Fibroblast of mammary gland (primary cell): ENCODE data around the gene DNAH6.
"Not testable (repeated sequence)": the region's sequence is repeated elsewhere in the genome, so short reads cannot be mapped to it uniquely, and the experiment has no call there.

Experiments
- DNase-seq: peaks from one replicate; pipeline ENCODE4 v3.0.0-alpha.2; 2010; ENCODE audit warnings: low read depth
- H3K4me3 ChIP-seq: 2 replicates; pipeline ENCODE4 v1.5.1; 2011; ENCODE audit warnings: low read depth, mild to moderate bottlenecking, low read length, moderate library complexity; ENCODE audit not compliant: control insufficient read depth
- CTCF ChIP-seq: conservative IDR thresholded peaks from 2 replicates; pipeline ENCODE4 v1.5.1; 2011; ENCODE audit warnings: low read depth, low read length, inconsistent platforms; ENCODE audit not compliant: control insufficient read depth, insufficient read depth

DNAH6 gene

DNA sequence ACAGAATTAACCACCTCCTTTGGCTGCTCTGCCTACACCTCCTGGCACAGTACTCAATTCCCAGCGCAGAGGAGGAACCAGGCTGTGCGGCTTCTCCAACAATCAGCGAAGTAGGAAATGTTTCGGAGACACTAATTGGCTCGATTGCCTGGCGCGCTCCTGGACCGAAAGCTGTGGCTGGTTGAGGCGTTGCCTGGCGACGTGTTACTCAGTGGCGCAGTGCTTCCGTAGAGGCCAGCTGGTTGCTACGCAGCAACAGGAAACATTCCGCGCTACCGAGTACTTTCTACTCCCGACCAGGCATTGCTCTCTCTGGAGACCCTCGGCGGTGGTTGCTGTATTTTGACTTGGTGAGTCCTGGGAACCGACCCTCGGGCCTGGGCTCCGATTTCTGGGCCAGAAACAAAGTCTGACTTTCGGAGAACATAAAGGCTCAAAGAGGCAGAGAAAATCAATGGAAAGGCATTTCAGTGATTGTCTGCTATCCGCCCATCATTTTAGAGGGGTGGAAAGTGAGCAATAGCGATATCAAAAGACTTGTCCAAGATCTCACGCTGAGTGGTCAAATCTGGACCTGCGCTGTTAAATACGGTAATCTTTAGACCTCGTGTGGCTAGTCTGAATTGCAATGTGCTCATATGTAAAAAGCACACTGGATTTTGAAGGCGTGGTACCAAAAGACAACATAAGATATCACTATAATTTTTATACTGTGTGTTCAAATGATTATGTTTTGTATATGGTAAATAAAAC lies at the start of gene DNAH6:
Gene DNAH6 (plus strand): TSS at position 265 of the 753 bp plus-strand sequence. CDS start 1,329 bp downstream, outside the sequence.
- TF ChIP-seq CTCF = no peak
- H3K4me3 ChIP-seq = peak within 1 kb of the TSS; percentile 72
- peak; percentile 93 for DNase-seq

DNA sequence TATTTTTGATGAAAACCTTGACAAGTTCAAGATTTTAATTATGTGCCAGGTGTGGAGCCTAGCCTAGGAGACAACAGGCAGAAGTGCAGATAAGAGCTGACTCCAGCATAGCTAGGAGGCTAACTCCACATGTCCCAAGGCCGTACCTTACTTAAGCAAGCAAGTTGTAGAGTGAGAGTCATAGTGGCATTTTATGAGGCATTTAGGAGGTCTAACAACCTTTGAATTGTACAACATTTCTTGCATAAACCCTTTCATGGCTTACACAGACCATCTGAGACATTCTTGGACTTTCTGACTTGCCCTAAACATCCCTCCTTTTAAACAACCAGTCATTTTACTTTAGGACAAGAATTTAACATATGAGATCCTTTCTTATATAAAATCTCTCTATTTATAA lies 48.9 kb upstream of the DNAH6 start:
- no peak for DNase-seq
- TF ChIP-seq CTCF = no peak
- H3K4me3 ChIP-seq = no peak overlapping the region

- not testable (repeated sequence) for H3K4me3 ChIP-seq
- DNase-seq = peak; percentile 51
These were observed 43.9 kb upstream of the DNAH6 start for GRCh38 chr2:84472423-84472822.

DNA sequence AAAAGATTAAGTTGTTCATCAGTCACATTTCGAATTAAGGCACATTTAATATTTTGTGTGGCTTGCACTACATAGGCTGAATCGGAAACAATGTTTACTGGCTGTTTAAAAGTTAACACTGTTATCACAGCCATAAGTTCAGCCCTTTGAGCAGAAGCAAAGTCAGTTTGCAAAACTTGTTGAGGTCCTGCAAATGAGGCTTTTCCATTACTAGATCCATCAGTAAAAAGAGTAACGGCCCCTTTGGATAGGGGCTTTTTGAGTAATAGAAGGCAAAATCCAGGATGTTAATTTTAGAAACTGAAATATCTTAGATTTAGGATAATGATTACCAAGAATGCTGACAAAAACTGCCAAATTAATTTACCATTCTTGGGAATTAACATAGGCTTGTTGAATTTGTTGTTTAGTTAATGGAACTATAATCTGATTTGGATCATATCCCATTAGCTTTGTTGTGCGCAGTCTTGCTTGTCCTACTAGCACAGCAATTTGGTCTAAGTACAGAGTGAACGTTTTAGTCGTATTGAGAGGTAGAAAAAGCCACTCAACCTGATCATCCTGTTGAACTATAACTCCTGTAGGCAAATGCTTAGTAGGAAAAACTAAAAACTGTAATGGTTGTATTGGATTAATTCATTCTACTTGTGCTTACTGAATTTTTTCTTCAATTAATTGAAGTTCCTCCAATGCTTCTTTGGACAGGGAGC lies 43.3 kb upstream of the DNAH6 start:
- H3K4me3 ChIP-seq = no peak overlapping the region
- no peak for DNase-seq
- TF ChIP-seq CTCF = no peak

DNA sequence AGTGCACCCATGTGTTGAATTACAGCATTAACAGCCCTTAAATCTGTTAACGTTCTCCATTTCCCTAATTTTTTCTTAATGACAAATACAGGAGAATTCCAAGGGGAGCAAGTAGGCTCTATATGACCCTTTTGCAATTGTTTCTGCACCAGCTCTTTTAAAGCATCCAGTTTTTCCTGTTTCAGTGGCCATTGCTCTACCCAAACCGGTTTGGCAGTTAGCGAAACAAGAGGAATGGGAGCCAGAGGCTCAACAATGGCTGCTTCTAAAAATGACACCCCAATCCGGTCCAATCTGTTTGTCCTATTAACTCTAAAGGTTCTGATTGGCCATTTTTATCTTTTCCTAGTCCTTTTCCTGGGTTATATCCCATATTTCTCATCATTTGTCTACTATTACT lies 42.1 kb upstream of the DNAH6 start:
- H3K4me3 ChIP-seq = no peak overlapping the region
- TF ChIP-seq CTCF = no peak
- DNase-seq = no peak

DNA sequence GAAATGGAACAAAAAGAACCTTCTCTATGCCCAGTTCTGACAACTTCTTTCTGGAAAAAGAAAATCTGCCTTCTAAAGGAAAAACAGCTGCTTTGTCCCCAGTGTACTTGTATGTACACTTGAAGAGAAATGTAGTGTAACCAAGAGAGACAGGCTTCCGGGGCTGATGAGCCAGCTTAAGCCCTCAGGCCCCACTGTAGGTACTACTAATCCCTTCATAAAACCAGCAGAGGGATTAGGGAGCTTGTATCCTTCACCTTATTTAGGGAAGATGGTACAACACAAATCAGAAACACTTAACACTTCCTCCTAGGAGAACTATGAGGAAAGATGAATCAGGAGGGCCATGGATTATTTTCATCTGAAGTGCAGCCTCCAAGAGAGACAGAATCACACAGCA lies 38.4 kb upstream of the DNAH6 start:
- no peak for DNase-seq
- no peak for TF ChIP-seq CTCF
- no peak overlapping the region for H3K4me3 ChIP-seq

GRCh38 chr2:84478867-84479266 lies 37.4 kb upstream of the DNAH6 start:
- no peak for TF ChIP-seq CTCF
- H3K4me3 ChIP-seq = no peak overlapping the region
- no peak for DNase-seq
